SKM-1 treated with dmso at 0.1 percent for 144 hours (cell line): ENCODE results near the gene IGSF21.
A peak's percentile ranks its signal among the peaks of the same experiment; 100 is the strongest.

ENCODE experiments used
- DNase-seq: peaks from one replicate; lab custom pipeline; 2025; ENCODE audit not compliant: unreplicated experiment; lab: John Stamatoyannopoulos, UW

IGSF21 gene

GRCh38 chr1:18094096-18094495 is 13.5 kb upstream of the IGSF21 start:
- no peak for DNase-seq

- DNase-seq: no peak
Measured at GRCh38 chr1:18097206-18097605, 10.4 kb upstream of the IGSF21 start.

DNA sequence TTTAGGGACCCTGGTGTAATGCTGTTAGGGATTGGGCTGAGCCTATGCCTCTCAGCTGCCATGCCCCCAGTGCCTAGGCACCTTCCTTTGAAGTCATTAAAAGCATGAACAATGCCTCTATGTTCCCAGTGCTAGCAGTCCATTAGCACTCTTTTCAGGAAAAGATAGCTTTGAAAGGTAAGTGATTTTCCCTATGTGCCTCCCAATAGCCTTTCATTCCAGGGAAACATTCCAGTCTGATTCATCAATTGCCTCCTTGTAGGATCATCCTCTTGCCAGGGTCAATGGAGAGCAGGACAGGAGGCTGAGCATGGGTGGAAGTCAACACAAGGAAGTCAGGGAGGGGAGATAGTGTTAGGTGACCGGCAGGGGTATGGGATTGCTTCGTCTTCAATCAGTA is 8.6 kb upstream of the IGSF21 start:
- no peak for DNase-seq

DNA sequence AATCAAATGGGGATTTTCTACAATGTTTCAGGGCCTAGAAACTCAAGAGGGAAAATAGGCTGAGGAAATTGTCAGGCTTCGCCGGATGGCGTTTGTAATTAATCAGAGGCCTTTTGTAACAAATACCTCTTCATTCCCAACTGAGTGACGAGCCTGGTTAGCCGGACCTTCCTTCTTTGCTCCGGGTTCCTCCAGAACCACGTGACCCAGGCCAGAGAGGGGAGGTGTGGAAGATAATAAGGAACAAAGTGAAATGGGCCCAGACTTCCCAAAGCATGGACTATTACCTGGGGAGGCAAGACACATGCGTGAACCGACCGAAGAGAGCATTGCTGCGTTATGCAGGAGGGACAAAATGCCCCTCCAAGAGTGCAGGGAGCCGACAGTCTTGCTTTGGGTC is 7.5 kb upstream of the IGSF21 start:
- no peak for DNase-seq

DNA sequence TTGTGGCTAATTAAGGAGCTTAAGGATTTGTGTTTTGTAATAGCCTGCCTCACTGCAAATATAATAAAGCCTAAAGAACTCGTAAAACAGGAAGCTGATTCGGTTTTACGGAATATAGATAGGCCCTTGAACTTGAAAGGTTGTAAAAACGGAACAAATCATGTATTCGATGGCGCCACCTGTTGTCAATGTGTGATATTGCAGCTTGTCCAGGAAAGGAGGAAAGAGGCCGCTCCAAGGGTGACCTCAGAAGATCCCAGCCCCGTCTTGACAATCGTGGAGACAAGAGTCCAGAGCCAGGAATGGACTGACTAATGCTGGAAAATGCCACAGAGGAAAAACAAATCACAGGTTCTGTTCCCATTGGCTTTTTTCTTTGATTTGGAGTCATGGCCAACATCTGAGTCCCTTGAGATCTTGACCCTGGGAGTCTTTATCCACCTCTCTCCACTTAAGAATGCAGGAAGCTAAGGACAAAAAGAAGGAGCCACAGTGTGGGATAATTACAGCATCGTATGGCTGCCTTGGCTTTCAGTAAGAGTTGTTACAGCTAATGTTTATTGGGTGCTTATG is 7.0 kb upstream of the IGSF21 start:
- DNase-seq: peak; percentile 27

DNA sequence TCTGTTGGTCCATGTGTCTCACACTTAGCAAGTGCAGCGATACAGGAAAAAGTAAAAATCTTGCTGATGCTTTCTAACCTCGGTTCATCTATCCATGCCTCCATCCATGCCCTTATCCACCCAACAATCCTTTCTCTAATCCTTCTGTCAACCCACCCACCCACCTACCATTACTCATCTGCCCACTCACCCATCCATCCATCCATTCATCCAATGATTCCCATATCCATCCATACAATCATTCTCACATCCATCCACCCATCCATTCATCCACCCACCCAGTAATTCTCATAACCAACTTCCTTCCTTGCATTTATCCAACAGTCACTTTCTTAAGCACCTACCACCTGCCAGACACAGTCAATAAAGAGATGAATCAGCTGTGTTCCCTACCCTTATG is 6.1 kb upstream of the IGSF21 start:
- no peak for DNase-seq

GRCh38 chr1:18103788-18104421 is 3.7 kb upstream of the IGSF21 start:
- DNase-seq: no peak

GRCh38 chr1:18104546-18105100 is 3.0 kb upstream of the IGSF21 start:
- DNase-seq: no peak

DNA sequence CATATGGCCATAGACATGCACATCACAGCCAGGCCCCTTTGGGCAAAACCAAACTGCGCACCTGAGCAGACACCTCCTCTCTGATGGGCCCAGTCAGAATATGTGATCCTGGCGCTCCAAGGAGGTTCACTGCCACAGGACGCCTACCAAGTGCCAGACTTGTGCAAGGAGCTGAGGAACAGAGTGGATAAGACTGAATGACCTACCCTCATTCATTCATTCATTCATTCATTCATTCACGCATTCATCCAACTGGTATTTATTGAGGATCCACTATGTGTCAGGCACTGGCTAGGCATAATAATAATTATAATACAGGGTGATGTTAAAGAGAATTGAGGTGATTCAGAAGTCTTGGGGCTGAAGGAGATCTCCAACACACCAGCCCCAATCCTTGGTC is 2.4 kb upstream of the IGSF21 start:
- no peak for DNase-seq

- no peak for DNase-seq
Measured at GRCh38 chr1:18108299-18109057, 880 bp downstream of the IGSF21 start.

- no peak for DNase-seq
Measured at GRCh38 chr1:18109058-18109755, 1.6 kb downstream of the IGSF21 start.

DNA sequence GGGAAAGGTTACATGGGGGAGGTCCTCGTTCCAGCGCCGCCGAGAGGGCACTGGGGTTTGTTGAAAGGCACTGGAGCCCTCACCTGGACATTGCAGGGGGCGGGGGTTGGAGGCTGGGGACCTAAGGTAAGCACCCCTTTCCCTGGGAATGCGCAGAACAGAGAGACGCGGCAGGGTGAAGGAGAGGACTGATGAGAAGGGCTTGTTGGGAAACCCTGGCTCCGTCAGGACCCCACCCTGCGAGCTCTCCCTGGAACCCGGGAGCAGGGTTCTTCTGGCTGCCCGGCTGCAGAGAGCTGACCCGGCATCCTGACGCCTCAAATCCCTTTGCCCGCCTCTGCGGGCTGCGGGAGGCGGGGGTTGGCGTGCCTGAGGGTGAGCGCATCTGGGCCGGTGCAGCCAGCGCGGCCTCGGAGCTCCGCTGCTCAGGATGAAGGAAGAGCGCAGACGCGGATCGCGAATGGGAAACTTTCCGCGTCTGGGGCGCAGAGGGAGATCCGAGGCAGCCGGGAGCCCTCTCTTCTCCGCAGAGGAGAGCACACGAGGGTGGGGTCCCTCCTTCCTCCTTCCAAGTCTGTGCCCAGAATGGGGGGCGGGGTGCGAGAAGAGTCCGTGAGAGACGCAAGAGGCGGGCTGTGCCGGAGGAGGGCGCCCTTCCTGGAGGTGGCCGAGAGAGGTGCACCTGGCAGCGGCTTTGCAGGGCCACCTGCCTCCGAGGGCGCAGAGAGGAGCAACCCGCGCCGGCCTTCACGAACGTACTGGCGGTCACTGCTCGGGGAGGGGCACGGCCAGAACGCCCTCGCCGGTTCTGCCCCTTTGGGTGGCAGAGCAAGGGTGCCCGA is 2.4 kb downstream of the IGSF21 start:
- no peak for DNase-seq

- no peak for DNase-seq
Measured at GRCh38 chr1:18110598-18110939, 3.0 kb downstream of the IGSF21 start.

GRCh38 chr1:18110968-18111367 is 3.4 kb downstream of the IGSF21 start:
- no peak for DNase-seq

- no peak for DNase-seq
Measured at GRCh38 chr1:18111605-18112297, 4.2 kb downstream of the IGSF21 start.

GRCh38 chr1:18112611-18113010 is 5.0 kb downstream of the IGSF21 start:
- no peak for DNase-seq

DNA sequence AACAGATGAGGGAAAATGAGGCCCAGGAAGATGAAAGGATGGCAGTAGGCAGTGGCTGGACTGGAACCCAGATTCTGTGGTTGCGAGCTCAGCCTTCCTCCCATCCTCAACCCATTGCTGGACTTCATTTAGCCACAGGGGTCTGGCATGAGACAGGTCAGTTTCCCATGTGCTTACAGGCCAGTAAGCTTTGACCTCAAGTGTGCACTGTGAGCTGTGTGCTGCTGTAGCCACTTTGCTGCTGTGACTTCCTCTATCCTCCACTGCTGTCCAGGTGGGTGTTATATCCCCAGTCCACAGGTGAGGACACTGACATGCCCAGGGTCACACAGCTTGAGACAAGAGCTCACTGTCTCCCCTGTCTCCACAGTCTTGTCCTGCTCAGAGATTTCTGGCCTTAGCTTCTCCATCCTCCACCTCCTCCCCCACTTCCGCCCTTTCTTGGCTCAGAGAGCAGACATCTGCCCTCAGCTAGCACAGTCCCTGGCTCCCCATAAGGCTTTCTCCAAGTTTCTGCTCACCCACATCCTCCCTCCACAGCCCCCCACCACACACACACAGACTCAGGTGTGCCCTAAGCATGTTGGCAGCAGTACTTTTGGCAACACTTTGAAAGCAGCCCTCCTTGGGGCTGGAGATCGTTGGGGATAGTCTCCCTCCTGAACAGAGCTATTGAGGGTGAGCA is 7.3 kb downstream of the IGSF21 start:
- no peak for DNase-seq

DNA sequence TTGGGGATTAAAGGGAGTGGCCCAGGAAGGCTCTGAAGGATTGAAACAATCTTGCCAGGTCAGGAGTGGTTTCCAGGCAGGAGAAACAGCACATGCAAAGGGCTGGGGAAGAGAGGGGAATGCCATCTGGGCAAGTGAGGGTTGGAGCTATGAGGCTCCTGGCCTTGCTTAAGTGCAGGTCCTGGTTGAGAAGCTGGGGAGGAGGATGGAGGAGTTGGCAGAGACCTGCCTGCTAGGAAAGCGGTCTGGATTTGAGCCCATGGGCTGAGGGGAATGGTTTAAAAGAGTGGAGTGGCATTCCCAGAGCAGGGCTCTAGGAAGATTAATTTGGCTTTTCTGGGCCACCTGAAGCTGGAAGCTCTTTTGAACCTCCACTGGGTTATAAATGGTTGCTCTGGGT is 9.2 kb downstream of the IGSF21 start:
- DNase-seq: no peak

DNA sequence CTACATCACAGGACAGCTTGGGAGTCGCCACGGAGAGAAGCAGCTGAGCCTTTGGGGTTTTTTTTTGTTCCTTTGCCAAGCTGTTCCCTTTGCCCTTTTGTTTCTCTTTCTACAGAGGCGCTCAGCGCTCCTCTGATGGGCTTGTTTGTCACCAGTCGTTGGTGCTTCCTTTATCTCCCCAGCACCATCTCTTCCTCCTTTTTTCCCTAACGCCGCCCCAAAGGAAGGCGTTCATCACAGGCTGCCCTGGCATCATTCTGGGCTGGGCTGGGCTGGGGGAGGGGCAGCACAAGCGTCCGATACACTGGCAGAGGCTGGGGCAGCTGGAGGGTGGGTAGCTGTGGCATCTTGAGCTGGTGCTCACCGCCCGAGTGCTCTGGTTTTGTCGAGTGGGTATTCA is 10.5 kb downstream of the IGSF21 start:
- DNase-seq: no peak

DNA sequence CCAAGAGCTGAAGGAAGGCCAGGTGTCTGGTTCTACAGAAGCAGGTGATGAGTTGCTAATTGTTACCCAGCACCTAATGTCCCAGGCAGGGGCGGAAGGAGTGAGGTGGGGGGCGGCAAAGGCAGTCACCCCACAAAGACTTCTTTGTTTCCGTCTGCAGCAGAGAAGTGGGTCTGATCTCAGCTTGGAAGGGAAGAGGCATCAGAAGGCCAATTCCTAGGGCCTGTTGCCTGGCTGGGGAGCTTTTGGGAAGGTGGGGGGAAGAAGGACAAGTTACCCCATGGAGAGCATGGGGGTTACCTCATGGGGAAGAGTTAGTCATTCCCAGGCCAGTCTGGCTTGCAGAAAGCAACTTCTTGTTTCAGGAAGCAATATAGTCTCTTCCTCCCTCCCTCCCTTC is 10.9 kb downstream of the IGSF21 start:
- no peak for DNase-seq
